Neural progenitor cell (in vitro differentiated cells): ENCODE data around the gene TCF3. TPM values are rescaled to one million over a fixed set of nuclear protein-coding genes. Genes with fewer than 3 reads are reported as not detected.

Experiments
- DNase-seq: peaks from one replicate; pipeline ENCODE4 v3.0.0-alpha.2; 2016; ENCODE audit warnings: low spot score
- H2AFZ ChIP-seq: fragments of 200-600 bp; sonication (generic); replicated peaks from 2 replicates; pipeline ENCODE4 v1.6.1; 2016; ENCODE audit warnings: antibody characterized with exemption
- H3F3A ChIP-seq: fragments of 200-600 bp; sonication (generic); 2 replicates; pipeline ENCODE4 v1.6.1; 2016; ENCODE audit warnings: antibody characterized with exemption, low read depth
- H3K27ac ChIP-seq: fragments of 200-600 bp; sonication (generic); 2 replicates; pipeline ENCODE4 v1.5.1; 2016; ENCODE audit warnings: mild to moderate bottlenecking
- H3K27me3 ChIP-seq: fragments of 200-600 bp; sonication (generic); 2 replicates; pipeline ENCODE4 v1.6.1; 2016; ENCODE audit warnings: mild to moderate bottlenecking, moderate library complexity
- H3K36me3 ChIP-seq: fragments of 200-600 bp; sonication (generic); 2 replicates; pipeline ENCODE4 v1.5.1; 2016
- H3K4me1 ChIP-seq: fragments of 200-600 bp; sonication (generic); 2 replicates; pipeline ENCODE4 v1.6.1; 2016; ENCODE audit warnings: mixed run types
- H3K4me2 ChIP-seq: fragments of 200-600 bp; sonication (generic); 2 replicates; pipeline ENCODE4 v1.6.1; 2016
- H3K4me3 ChIP-seq: fragments of 200-600 bp; sonication (generic); 2 replicates; pipeline ENCODE4 v1.5.1; 2016
- H3K79me2 ChIP-seq: fragments of 200-600 bp; sonication (generic); 2 replicates; pipeline ENCODE4 v1.6.1; 2016; ENCODE audit warnings: low read depth
- H3K9ac ChIP-seq: fragments of 200-600 bp; sonication (generic); 2 replicates; pipeline ENCODE4 v1.6.1; 2016
- H3K9me3 ChIP-seq: fragments of 200-600 bp; sonication (generic); 2 replicates; pipeline ENCODE4 v1.5.1; 2016; ENCODE audit warnings: low read depth
- H4K20me1 ChIP-seq: fragments of 200-600 bp; sonication (generic); 2 replicates; pipeline ENCODE4 v1.6.1; 2016; ENCODE audit warnings: low read depth
- H3K27ac Mint-ChIP-seq: 3 replicates; pipeline ENCODE4 v1.8.0; 2021; ENCODE audit warnings: mixed read lengths
- H3K27me3 Mint-ChIP-seq: 2 replicates; pipeline ENCODE4 v1.8.0; 2022; ENCODE audit warnings: low read depth, mild to moderate bottlenecking, inconsistent platforms, moderate library complexity, mixed read lengths; ENCODE audit not compliant: insufficient read depth
- H3K36me3 Mint-ChIP-seq: 3 replicates; pipeline ENCODE4 v1.8.0; 2021; ENCODE audit warnings: mixed read lengths
- H3K4me1 Mint-ChIP-seq: 3 replicates; pipeline ENCODE4 v1.8.0; 2021; ENCODE audit warnings: mixed read lengths
- H3K4me3 Mint-ChIP-seq: 3 replicates; pipeline ENCODE4 v1.8.0; 2021; ENCODE audit warnings: mild to moderate bottlenecking, moderate library complexity, mixed read lengths
- H3K9me3 Mint-ChIP-seq: 3 replicates; pipeline ENCODE4 v1.8.0; 2020; ENCODE audit warnings: mixed read lengths
- CTCF ChIP-seq: fragments of 200-600 bp; sonication (generic); IDR thresholded peaks from 2 replicates; pipeline ENCODE4 v1.5.1; 2017; ENCODE audit warnings: antibody characterized with exemption, mild to moderate bottlenecking
- EZH2 ChIP-seq: fragments of 200-600 bp; sonication (generic); IDR thresholded peaks from 2 replicates; pipeline ENCODE4 v1.6.1; 2017; ENCODE audit warnings: antibody characterized with exemption, mild to moderate bottlenecking, moderate library complexity
- EZH2phosphoT487 ChIP-seq: fragments of 200-600 bp; sonication (generic); IDR thresholded peaks from 2 replicates; pipeline ENCODE4 v1.6.1; 2017; ENCODE audit warnings: antibody characterized with exemption
- total RNA-seq: library from RNA; depleted of rRNA; stranded (reverse); fragments of >200 nt; gene quantifications from 2 replicates; pipeline ENCODE4 v1.2.3, GENCODE V29; 2015; ENCODE audit warnings: low replicate concordance

Gene TCF3
- 131 and 332 TPM in 2 replicates for total RNA-seq

- H3K4me3 ChIP-seq = peak within 1 kb of the TSS; percentile 100
- peaks cover 6% of the 10 kb centered on the region for H3K36me3 ChIP-seq
- TF ChIP-seq EZH2 (peak; percentile 51), EZH2phosphoT487 (no peak)
- Mint-ChIP-seq H3K27me3 (peaks cover 10% of the 10 kb centered on the region), H3K36me3 (peaks cover 4% of the 10 kb centered on the region), H3K4me3 (peak within 1 kb of the TSS; percentile 99), H3K9me3 (no peaks in the 10 kb centered on the region), H3K27ac (peak within 1 kb of the TSS; percentile 100), H3K4me1 (peaks cover 11% of the 10 kb centered on the region)
- H3K27me3 ChIP-seq = no peaks in the 10 kb centered on the region
- peak within 1 kb of the TSS; percentile 96 for H2AFZ ChIP-seq
- peak; percentile 98 for DNase-seq
- peaks cover 16% of the 10 kb centered on the region for H3F3A ChIP-seq
- H3K9ac ChIP-seq = peak within 1 kb of the TSS; percentile 100
- no peaks in the 10 kb centered on the region for H3K9me3 ChIP-seq
- peak within 1 kb of the TSS; percentile 98 for H3K4me2 ChIP-seq
- H3K27ac ChIP-seq = peak within 1 kb of the TSS; percentile 100
- H3K4me1 ChIP-seq = peaks cover 9% of the 10 kb centered on the region
- H4K20me1 ChIP-seq = peaks cover 34% of the 10 kb centered on the region
- H3K79me2 ChIP-seq = peaks cover 44% of the 10 kb centered on the region
Observed at GRCh38 chr19:1652471-1653299, at the start of gene TCF3. TCF3 (minus strand) TSS chr19:1652615; CDS start chr19:1650248, 2,367 bp downstream.

- Histone ChIP-seq H3K36me3 (no peaks in the 10 kb centered on the region), H4K20me1 (no peaks in the 10 kb centered on the region), H3K9ac (no peak overlapping the region), H3K4me1 (no peaks in the 10 kb centered on the region), H3K9me3 (no peaks in the 10 kb centered on the region), H3K79me2 (no peaks in the 10 kb centered on the region), H3K4me3 (no peak overlapping the region), H3K4me2 (no peak overlapping the region), H3K27me3 (peaks cover 58% of the 10 kb centered on the region), H3F3A (no peaks in the 10 kb centered on the region), H3K27ac (no peak overlapping the region), H2AFZ (no peak overlapping the region)
- DNase-seq = no peak
- Mint-ChIP-seq H3K9me3 (peaks cover 8% of the 10 kb centered on the region), H3K4me1 (no peaks in the 10 kb centered on the region), H3K27ac (no peak overlapping the region), H3K27me3 (peaks cover 14% of the 10 kb centered on the region), H3K4me3 (no peak overlapping the region), H3K36me3 (no peaks in the 10 kb centered on the region)
- TF ChIP-seq EZH2phosphoT487 (no peak), CTCF (no peak)
Observed at GRCh38 chr19:1700733-1701663, 48.6 kb upstream of the TCF3 start.

DNA sequence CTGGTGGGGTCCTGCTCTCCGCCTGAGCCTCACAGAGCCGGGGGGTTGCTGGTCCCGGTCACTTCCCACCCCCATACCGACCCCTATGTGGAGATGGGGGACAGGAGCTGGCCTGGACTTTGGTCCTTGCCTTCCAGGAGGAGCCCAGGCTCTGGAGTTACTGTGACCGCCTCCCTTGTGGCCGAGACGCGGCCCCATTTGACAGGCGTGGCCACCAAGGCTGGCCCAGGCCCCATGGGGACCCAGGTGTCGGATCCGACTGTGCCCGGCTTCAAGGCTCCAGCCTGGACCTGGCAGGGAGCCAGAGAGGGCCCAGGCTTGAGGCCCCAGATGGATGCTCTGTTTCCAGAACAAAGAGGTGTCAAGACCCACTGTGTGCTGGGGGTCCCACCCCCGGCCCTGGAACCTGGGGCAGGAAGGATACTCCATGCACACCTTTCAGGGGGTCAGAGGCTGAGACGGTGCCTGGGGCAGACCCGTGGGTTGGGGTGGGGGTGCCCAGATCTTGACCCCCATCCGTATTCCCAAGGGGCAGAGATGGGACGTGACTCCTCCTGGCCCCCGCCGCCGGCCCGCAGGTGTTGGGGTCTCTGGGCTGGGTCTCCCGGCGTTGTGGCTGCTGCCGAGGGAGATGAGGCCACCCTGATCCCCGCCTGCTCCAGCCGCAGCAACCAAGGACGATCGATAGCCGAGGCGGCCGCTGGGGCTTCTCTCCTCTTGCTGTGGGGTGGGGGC lies 47.8 kb upstream of the TCF3 start:
- no peaks in the 10 kb centered on the region for H3K36me3 ChIP-seq
- no peak overlapping the region for H2AFZ ChIP-seq
- peaks cover 54% of the 10 kb centered on the region for H3K27me3 ChIP-seq
- Mint-ChIP-seq H3K9me3 (peaks cover 12% of the 10 kb centered on the region), H3K36me3 (no peaks in the 10 kb centered on the region), H3K27ac (no peak overlapping the region), H3K4me3 (no peak overlapping the region), H3K27me3 (peaks cover 19% of the 10 kb centered on the region), H3K4me1 (no peaks in the 10 kb centered on the region)
- H3K4me1 ChIP-seq = no peaks in the 10 kb centered on the region
- no peak overlapping the region for H3K4me3 ChIP-seq
- H3K9ac ChIP-seq = no peak overlapping the region
- no peaks in the 10 kb centered on the region for H3K9me3 ChIP-seq
- no peak overlapping the region for H3K4me2 ChIP-seq
- no peak for DNase-seq
- H4K20me1 ChIP-seq = no peaks in the 10 kb centered on the region
- no peak overlapping the region for H3K27ac ChIP-seq
- H3K79me2 ChIP-seq = no peaks in the 10 kb centered on the region
- TF ChIP-seq CTCF = no peak
- no peak for TF ChIP-seq EZH2phosphoT487
- TF ChIP-seq EZH2 = no peak
- H3F3A ChIP-seq = no peaks in the 10 kb centered on the region
